ENCODE results near the gene PDHX.
A peak's percentile ranks its signal among the peaks of the same experiment; 100 is the strongest.

Gene PDHX

GRCh38 chr11:34916015-34916842 lies at the start of gene PDHX, which contains the start of gene APIP:
Gene PDHX, plus strand, starts transcription at chr11:34916618. Its CDS starts 38 bp downstream, at chr11:34916656.
Gene APIP, minus strand, starts transcription at chr11:34916379. Its CDS starts 95 bp downstream, at chr11:34916284.
- Histone ChIP-seq H3K4me3 (peak within 1 kb of the TSS; percentile 76 to 87), H3K36me3 (no peaks in the 10 kb centered on the region), H3K27ac (peak within 1 kb of the TSS; percentile 93 to 97), H3K9me3 (no peaks in the 10 kb centered on the region), H3K27me3 (no peaks in the 10 kb centered on the region), H3K4me1 (peaks cover 0 to 28% (median 9%) of the 10 kb centered on the region in 4 donors)
- intact Hi-C loops (cut with DNase I; ENCODE audit: low total_unique reads): loop anchor here (5.0 to 10.0 kb wide), 2 partner anchors 226 to 1349 kb away; no protein-coding TSS in a partner anchor
- no peak for TF ChIP-seq CTCF (IDR thresholded peaks at IDR 0.05)
- DNase-seq: peak; percentile 96 to 99

- no peaks in the 10 kb centered on the region for H3K27me3 ChIP-seq
- peaks cover 0 to 6% (median 0%) of the 10 kb centered on the region in 3 donors for H3K36me3 ChIP-seq
- DNase-seq: no peak
- intact Hi-C loops (cut with DNase I; ENCODE audit: low total_unique reads): no loop called here
- H3K9me3 ChIP-seq: no peaks in the 10 kb centered on the region
- no peak overlapping the region for H3K4me3 ChIP-seq
- TF ChIP-seq CTCF (IDR thresholded peaks at IDR 0.05): no peak
- no peaks in the 10 kb centered on the region for H3K4me1 ChIP-seq
- H3K27ac ChIP-seq: no peak overlapping the region
Measured at GRCh38 chr11:34869425-34869824, 47.0 kb upstream of the PDHX start.

- no peak overlapping the region for H3K4me3 ChIP-seq
- no peaks in the 10 kb centered on the region for H3K27me3 ChIP-seq
- H3K4me1 ChIP-seq: no peaks in the 10 kb centered on the region
- no peaks in the 10 kb centered on the region for H3K9me3 ChIP-seq
- no peak for TF ChIP-seq CTCF (IDR thresholded peaks at IDR 0.05)
- peaks cover 0 to 15% (median 7%) of the 10 kb centered on the region in 3 donors for H3K36me3 ChIP-seq
- intact Hi-C loops (cut with DNase I; ENCODE audit: low total_unique reads): no loop called here
- DNase-seq: no peak
- no peak overlapping the region for H3K27ac ChIP-seq
Measured at GRCh38 chr11:34870548-34871196, 45.7 kb upstream of the PDHX start.

- no peaks in the 10 kb centered on the region for H3K9me3 ChIP-seq
- no peak for DNase-seq
Measured at GRCh38 chr11:34874202-34874601, 42.2 kb upstream of the PDHX start.

More at GRCh38 chr11:34874202-34874601, 42.2 kb upstream of the PDHX start:
- intact Hi-C loops (cut with DNase I; ENCODE audit: low total_unique reads): no loop called here
- Histone ChIP-seq H3K4me3 (no peak overlapping the region), H3K27ac (no peak overlapping the region), H3K4me1 (no peaks in the 10 kb centered on the region), H3K36me3 (peaks cover 0 to 15% (median 7%) of the 10 kb centered on the region in 3 donors), H3K27me3 (no peaks in the 10 kb centered on the region)
- TF ChIP-seq CTCF (IDR thresholded peaks at IDR 0.05): no peak
